Fibroblast of pulmonary artery (primary cell): Measurements from ENCODE around the gene GPR161.

Source experiments
- DNase-seq: peaks from one replicate; pipeline ENCODE4 v3.0.0-alpha.2; 2010; ENCODE audit warnings: low read depth
- H3K4me3 ChIP-seq: replicated peaks from 2 replicates; pipeline ENCODE4 v1.5.1; 2011; ENCODE audit warnings: low read depth, mild to moderate bottlenecking, control low read depth, low read length, moderate library complexity
- TF ChIP-seq, protein P1 (sequence below): IDR thresholded peaks from 2 replicates; pipeline ENCODE4 v1.5.1; 2011; ENCODE audit warnings: mild to moderate bottlenecking, control low read depth, low read length, inconsistent platforms; ENCODE audit errors: missing control alignments

GPR161 gene

DNA sequence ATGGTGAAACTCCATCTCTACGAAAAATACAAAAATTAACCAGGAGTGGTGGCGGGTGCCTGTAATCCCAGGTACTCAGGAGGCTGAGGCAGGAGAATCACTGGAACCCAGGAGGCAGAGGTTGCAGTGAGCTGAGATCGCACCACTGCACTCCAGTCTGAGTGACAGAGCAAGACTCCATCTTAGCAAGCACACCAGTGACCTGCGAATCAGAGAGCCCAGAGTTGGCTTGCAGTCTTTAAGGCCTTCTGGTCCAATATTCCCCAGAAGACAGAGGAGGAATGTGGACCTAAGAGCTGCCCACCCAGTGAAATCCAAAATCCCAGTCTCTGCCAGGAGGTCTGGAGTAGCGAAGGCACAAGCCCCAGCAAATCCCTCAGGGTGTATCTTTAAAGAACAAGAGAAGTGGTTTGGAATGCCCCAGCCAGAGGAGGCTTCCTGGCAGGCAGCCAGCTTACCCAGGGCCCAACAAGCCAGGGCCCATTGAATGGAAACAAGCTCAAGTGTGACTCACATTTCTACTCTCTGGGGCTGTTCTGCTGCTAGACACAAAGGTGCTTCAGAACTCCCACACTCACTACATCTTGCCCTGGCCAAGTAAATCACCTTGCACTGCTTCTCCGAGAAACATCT, 23.9 kb downstream of the GPR161 start:
- H3K4me3 ChIP-seq, result no peak overlapping the region
- peak; percentile 92 for DNase-seq
- TF ChIP-seq, protein P1, sequence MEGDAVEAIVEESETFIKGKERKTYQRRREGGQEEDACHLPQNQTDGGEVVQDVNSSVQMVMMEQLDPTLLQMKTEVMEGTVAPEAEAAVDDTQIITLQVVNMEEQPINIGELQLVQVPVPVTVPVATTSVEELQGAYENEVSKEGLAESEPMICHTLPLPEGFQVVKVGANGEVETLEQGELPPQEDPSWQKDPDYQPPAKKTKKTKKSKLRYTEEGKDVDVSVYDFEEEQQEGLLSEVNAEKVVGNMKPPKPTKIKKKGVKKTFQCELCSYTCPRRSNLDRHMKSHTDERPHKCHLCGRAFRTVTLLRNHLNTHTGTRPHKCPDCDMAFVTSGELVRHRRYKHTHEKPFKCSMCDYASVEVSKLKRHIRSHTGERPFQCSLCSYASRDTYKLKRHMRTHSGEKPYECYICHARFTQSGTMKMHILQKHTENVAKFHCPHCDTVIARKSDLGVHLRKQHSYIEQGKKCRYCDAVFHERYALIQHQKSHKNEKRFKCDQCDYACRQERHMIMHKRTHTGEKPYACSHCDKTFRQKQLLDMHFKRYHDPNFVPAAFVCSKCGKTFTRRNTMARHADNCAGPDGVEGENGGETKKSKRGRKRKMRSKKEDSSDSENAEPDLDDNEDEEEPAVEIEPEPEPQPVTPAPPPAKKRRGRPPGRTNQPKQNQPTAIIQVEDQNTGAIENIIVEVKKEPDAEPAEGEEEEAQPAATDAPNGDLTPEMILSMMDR, result no peak

DNA sequence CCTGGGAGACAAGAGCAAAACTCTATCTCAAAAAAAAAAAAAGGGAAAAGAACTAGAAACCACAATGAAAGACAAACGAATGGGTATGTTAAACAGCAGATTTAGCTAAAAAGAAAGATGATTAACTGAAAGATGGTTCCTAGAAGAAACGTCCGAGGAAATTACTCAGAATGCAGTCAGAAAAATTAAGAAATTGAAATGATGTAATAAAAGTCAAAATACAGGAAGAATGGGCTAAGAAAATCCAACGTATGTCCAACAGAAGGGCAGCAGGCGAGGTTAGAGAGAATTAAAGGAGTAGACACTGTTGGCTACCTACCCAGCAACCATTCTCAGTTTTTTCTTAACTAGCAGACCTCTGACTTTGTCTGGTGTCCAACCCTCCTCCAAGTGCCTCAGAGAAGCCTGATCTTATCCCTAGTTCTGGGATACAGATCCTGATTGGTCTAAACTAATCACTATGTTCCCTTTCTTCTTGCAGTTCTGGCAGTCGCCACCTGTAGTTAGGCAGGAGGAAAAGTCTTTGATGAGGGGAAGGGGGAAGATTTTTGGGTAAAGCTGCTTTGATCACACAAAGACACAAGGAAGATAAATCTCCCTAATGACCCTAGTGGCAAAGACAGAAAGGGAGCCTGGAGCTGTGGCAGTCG, 25.7 kb downstream of the GPR161 start:
- TF ChIP-seq, protein P1, result no peak
- no peak overlapping the region for H3K4me3 ChIP-seq
- DNase-seq, result peak; percentile 71

DNA sequence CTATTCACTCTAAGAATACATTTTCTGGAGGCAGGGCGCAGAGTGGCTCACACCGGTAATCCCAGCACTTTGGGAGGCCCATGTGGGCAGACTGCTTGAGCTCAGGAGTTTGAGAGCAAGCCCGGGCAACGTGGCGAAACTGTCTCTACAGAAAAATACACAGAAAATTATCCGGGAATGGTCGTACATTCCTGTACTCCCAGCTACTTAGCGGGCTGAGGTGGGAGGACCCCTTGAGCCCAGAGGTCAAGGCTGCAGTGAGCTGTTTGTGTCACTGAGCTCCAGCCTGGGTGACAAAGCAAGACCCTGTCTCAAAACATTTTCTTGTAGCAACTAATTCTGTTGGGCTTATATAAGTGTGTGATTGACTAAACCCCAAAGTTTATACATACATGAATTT, 30.5 kb downstream of the GPR161 start:
- DNase-seq, result no peak
- TF ChIP-seq, protein P1, result no peak

DNA sequence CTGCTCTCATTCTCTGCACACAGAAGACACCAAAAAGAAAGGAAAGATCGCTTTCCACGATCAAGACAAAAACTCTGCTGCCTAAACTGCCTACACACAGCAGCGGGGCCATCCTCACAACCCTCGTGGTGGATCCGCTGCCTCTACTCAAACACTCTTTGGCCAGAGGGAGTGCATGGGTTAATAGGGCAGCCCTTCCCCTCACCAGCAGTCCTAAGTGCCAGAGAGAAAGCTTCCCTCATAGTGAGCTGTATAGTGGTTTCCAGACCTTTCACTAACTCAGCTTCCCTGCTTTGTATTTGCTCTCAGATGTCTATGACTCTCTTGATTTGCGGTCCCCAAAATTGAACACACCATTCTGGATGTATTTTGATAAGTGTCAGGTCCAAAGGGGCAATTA, 30.9 kb downstream of the GPR161 start:
- H3K4me3 ChIP-seq, result no peak overlapping the region
- no peak for DNase-seq
- TF ChIP-seq, protein P1, result no peak

More for the DNA sequence above, 30.5 kb downstream of the GPR161 start:
- H3K4me3 ChIP-seq, result no peak overlapping the region

DNA sequence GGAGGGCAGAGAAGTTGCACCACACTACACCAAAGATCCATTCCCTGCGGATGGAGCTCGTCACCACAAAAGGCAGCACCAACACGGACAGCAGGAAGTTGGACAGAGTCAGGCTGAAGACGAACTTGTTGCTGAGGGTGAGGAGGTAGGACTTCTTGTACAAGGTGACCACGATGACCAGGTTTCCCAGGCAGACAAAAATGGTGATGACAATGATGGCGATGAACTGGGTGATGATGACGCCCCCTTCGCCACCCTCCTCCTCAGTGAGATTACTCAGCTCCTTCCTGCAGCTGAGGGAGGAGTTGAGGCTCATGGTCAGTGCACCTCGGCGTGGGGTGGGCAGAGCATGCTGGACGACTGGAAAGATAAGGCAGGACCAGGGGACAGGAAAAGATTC, 32.2 kb downstream of the GPR161 start:
- DNase-seq, result no peak
- TF ChIP-seq, protein P1, result no peak
- no peak overlapping the region for H3K4me3 ChIP-seq

DNA sequence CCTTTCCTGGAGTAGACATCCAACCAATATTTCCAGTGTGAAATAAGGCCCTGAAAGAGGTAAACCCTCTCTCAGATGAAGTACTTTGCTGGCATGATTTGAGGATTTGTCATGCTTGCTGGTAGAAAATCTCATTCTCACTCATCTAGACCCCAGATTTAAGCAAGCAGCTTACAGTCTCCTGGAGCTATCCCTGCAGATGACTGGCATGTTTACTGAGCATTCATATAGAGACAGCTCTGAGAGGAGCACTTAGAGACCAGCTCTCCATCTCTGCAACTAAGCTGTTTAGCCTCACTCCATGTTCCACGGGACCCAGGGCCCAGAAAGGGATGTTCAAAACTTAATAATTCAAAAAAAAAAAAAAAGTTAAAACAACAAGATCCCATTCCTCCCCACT, 34.2 kb downstream of the GPR161 start:
- TF ChIP-seq, protein P1, result no peak
- H3K4me3 ChIP-seq, result no peak overlapping the region
- DNase-seq, result no peak

DNA sequence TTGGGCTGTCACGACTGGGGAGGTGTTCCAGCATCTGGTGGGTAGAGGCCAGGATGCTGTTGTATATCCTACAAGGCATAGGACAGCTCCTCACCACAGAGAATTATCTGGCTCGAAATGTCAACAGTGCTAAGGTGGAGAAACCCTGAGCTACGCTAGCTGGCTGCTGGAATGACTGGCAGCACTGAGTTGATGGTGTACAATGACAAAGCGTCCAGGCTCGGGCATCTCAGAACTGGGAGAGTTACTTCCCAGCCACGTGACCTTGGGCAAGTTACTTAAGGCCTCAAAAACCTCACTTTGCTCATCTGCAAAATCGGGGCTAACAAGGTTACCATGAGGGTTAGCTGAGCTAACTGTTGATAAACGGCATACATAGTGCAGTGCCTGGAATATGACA, 35.4 kb downstream of the GPR161 start:
- H3K4me3 ChIP-seq, result no peak overlapping the region
- DNase-seq, result no peak
- TF ChIP-seq, protein P1, result no peak
